ENCODE data around the gene COPS3. TPM values are rescaled to one million over a fixed set of nuclear protein-coding genes. Genes with fewer than 3 reads are reported as not detected.

COPS3 gene
- total and polyA plus RNA-seq, 8 donors = 48.4 to 69.9 (median 64.9) TPM

DNA sequence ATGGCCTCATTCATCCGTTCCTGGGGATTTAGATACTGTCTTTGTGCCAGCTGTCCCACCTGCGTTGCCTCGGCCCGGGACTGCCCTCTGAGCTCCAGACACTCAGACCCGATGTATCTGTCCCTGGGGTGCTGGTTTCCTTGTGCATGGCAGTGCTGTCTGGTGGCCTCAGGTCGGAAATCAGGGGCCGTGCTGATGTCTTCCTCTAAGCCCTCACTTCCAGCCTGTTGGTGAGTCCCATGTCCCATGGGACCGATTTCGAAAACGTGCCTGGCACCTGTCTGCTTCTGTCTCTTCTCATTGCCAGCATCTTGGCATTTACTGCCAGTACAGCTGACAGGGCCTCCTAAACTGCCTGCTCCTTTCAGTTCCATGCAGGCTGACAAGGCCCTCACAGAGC is 44.2 kb upstream of the COPS3 start:
- H3K27me3 ChIP-seq = no peaks in the 10 kb centered on the region
- H3K36me3 ChIP-seq = no peaks in the 10 kb centered on the region
- TF ChIP-seq, protein P1, sequence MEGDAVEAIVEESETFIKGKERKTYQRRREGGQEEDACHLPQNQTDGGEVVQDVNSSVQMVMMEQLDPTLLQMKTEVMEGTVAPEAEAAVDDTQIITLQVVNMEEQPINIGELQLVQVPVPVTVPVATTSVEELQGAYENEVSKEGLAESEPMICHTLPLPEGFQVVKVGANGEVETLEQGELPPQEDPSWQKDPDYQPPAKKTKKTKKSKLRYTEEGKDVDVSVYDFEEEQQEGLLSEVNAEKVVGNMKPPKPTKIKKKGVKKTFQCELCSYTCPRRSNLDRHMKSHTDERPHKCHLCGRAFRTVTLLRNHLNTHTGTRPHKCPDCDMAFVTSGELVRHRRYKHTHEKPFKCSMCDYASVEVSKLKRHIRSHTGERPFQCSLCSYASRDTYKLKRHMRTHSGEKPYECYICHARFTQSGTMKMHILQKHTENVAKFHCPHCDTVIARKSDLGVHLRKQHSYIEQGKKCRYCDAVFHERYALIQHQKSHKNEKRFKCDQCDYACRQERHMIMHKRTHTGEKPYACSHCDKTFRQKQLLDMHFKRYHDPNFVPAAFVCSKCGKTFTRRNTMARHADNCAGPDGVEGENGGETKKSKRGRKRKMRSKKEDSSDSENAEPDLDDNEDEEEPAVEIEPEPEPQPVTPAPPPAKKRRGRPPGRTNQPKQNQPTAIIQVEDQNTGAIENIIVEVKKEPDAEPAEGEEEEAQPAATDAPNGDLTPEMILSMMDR (IDR thresholded peaks at IDR 0.05) = no peak
- H3K4me1 ChIP-seq = no peaks in the 10 kb centered on the region
- no peak overlapping the region for H3K27ac ChIP-seq
- no peaks in the 10 kb centered on the region for H3K9me3 ChIP-seq
- intact Hi-C loops (cut with DNase I) = no loop called here
- no peak overlapping the region for H3K4me3 ChIP-seq
- DNase-seq (no peak), ATAC-seq (no peak)

DNA sequence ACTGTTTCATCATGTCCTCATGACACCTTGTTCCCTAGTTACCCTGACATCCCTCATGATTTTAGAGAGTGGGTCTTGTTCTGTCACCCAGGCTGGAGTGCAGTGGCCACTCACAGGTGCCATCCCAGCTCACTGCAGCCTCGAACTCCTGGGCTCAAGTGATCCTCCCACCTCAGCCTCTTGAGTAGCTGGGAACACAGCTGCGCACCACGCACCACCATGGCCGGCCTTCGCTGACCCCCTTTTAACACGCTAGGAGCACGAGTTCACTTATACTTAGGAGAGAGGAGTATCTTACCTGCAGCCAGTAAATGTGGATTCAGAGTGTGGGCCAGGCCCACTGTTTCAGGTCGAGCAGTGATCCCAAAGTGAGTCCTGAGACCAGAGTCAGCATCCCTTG is 43.6 kb upstream of the COPS3 start:
- DNase-seq (no peak), ATAC-seq (no peak)
- no peaks in the 10 kb centered on the region for H3K4me1 ChIP-seq

DNA sequence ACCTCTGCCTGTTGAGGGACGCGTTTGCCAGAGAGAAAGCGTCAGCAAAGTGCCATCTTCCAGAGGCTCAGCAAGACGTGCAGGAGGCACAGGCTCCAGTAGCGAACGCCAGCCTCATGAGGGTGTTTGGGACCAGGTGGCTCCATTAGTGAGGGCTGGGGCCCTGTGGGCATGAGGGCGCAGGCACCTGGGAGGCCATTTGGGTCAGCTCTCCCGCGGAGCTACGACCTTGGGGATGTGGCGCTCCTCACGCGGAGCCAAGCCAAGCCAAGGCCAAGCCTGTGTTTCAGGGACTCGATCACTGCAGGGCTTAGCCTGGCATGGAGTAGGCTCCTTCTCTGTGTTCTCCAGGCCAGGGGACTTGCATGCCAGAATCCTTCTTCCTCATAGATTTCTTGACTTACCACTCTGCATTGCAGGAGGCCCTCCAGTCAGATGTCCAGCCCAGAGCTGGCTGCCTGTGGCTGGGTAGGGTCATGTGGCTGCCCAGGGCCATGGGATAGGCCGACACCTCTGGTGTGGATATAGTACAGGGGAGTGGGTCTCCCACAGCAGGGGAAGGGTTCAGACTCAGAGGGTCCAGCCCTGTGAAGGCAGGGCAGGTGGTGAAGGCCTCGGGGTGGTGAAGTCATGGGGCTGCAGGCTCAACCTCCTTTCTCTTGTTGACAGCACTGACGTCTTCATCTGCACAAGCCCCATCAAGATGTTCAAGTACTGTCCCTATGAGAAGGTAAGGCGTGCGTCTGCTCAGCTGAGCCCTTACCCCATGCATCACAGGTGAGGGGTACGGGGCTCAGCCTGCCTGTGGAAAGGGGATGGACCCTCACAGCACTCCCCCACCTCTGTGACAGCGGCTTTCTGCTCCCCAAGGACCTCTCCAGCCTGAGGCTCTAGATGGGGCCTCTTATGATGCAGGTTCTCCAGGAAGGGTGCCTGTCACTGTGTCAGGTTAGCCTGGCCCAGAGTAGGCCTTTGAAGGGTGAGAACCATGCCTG is 41.8 kb upstream of the COPS3 start:
- DNase-seq (no peak), ATAC-seq (no peak)
- H3K27me3 ChIP-seq = no peaks in the 10 kb centered on the region
- intact Hi-C loops (cut with DNase I) = no loop called here
- TF ChIP-seq, protein P1 (IDR thresholded peaks at IDR 0.05) = no peak
- no peaks in the 10 kb centered on the region for H3K4me1 ChIP-seq
- no peak overlapping the region for H3K27ac ChIP-seq
- H3K36me3 ChIP-seq = no peaks in the 10 kb centered on the region
- no peak overlapping the region for H3K4me3 ChIP-seq
- no peaks in the 10 kb centered on the region for H3K9me3 ChIP-seq

More for the DNA sequence above, 43.6 kb upstream of the COPS3 start:
- Histone ChIP-seq H3K9me3 (no peaks in the 10 kb centered on the region), H3K4me3 (no peak overlapping the region), H3K27ac (no peak overlapping the region), H3K36me3 (no peaks in the 10 kb centered on the region), H3K27me3 (no peaks in the 10 kb centered on the region)
- TF ChIP-seq, protein P1 (IDR thresholded peaks at IDR 0.05) = no peak
- intact Hi-C loops (cut with DNase I) = no loop called here

DNA sequence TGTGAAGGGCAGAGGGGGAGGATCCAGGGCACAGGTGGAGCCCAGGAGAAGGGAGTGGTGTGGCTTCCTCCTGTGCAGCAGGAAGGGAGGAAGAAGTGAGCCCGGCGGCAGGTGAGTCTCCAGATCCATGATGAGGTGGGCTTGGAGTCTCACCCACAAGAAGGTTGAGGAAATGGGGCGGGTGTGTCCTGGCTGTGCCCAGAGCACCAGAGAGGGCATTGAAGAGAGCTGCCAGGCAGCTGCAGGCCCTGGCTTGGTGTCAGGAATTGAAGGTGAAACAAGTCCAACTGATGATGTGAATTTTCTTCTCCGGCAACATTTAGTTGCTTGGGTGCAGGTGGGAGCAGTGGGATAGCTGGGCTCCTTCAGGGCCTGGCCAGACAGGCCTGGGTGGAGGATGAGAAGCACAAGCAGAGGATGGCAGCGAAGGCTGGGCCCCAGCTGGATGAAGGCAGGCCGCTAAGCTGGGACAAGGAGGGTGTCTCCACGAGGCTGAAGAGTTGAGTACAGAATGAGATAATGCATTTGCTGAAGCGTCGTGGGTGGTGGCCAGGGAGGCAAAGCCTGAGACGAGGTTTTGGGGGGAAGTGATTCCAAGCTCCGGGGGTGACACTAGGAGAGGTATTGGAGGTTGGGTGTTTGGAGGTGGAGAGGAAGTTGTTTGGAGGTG is 40.4 kb upstream of the COPS3 start:
- intact Hi-C loops (cut with DNase I) = no loop called here
- no peaks in the 10 kb centered on the region for H3K9me3 ChIP-seq
- no peaks in the 10 kb centered on the region for H3K4me1 ChIP-seq
- TF ChIP-seq, protein P1 (IDR thresholded peaks at IDR 0.05) = no peak
- no peak overlapping the region for H3K27ac ChIP-seq
- H3K36me3 ChIP-seq = no peaks in the 10 kb centered on the region
- ATAC-seq = no peak
- no peak for DNase-seq
- H3K27me3 ChIP-seq = no peaks in the 10 kb centered on the region
- no peak overlapping the region for H3K4me3 ChIP-seq

DNA sequence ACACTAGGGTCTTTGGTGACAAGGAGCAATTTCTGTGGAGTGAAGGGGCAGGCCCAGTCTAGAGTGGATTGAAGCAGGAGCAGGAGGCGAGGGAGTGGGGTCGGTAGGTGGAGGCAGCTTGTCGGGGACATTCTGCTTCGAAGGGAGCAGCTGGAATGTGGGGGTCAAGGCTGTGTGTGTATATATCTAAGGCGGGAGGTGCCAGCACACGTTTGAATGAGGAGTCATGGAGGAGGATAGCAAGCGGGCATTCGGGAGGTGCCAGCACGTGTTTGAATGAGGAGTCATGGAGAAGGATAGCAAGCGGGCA is 39.8 kb upstream of the COPS3 start:
- ATAC-seq = no peak
- H3K4me1 ChIP-seq = no peaks in the 10 kb centered on the region
- no peak overlapping the region for H3K4me3 ChIP-seq
- no peaks in the 10 kb centered on the region for H3K27me3 ChIP-seq
- H3K27ac ChIP-seq = no peak overlapping the region
- H3K9me3 ChIP-seq = no peaks in the 10 kb centered on the region
- no peak for DNase-seq
- TF ChIP-seq, protein P1 (IDR thresholded peaks at IDR 0.05) = no peak
- H3K36me3 ChIP-seq = no peaks in the 10 kb centered on the region
- intact Hi-C loops (cut with DNase I) = no loop called here

All from left lung (tissue), 10 donors.